Measurements from ENCODE around the gene ADAMTS16. TPM values are rescaled to one million over a fixed set of nuclear protein-coding genes. Genes with fewer than 3 reads are reported as not detected.

Gene ADAMTS16
- total RNA-seq, 1 donor from 2014 or later = not detected

- intact Hi-C loops (cut with micrococcal nuclease) = no loop called here
Observed at GRCh38 chr5:5315068-5315980, 175.2 kb downstream of the ADAMTS16 start.

- intact Hi-C loops (cut with micrococcal nuclease) = no loop called here
Observed at GRCh38 chr5:5316334-5316733, 176.2 kb downstream of the ADAMTS16 start.

- intact Hi-C loops (cut with micrococcal nuclease) = no loop called here
Observed at GRCh38 chr5:5317976-5318375, 177.8 kb downstream of the ADAMTS16 start.

GRCh38 chr5:5318426-5319190, 178.5 kb downstream of the ADAMTS16 start:
- intact Hi-C loops (cut with micrococcal nuclease) = no loop called here

DNA sequence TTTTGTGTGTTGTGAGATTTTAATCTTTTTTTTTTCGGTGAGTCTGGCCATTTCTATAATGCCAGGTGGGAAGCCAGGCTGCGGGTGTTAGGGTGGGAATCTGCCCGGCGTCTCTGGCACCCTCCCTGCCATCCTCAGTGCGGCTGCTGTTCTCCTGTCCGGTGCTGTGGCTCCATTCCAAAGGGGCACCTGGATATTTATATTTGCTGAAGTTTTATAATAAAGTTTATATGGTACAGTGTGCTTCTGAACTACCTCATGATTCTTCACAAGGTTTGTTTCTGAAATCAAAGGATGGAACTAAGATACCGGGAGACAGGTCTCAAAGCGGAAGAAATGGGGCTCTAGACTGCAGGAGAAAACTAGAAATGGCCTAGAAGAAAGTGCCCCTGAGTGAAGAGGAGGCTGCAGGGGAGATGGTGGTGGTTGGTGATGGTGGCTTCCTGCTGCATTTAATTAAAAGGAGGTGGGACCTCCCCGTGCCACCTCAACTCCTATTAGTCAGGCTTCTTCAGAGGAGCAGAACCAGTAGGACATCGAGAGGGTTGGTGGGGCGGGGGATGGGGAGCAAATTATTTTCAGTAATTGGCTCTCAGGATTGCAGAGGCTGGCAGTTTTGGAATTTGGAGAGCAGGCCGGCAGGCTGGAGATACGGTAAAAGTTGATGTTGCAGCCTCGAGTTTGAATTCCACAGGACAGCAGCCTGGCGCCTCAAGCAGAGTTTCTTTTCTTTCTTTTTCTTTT, 180.1 kb downstream of the ADAMTS16 start:
- intact Hi-C loops (cut with micrococcal nuclease) = no loop called here

DNA sequence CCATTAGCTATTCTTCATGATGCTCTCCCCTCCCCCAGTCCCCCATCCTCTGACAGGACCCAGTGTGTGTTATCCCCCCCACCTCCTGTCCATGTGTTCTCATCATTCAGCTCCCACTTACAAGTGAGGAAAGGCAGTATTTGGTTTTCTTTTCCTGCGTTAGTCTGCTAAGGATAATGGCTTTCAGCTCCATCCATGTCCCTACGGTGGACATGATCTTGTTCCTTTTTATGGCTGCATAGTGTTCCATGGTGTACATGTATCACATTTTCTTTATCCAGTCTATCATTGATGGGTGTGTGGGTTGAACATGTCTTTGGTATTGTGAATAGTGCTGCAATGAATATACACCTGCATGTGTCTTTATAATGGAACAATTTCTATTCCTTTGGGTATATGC, 181.0 kb downstream of the ADAMTS16 start:
- intact Hi-C loops (cut with micrococcal nuclease) = no loop called here

DNA sequence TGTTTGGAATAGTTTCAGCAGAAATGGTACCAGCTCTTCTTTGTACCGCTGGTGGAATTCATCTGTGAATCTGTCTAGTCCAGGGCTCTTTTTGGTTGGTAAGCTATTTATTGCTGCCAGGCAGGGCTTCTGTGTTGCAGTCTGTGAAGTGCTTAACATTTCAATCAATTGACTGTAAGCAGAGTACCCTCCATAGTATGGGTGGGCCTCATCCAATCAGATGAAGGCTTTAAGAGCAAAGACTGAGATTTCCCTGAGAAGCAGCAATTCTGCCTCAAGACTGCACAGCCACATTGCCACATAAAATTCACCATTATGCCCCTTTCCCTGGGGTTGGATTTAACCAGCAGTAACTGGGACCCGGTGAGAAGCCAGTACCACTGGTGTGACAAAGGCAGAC, 183.4 kb downstream of the ADAMTS16 start:
- intact Hi-C loops (cut with micrococcal nuclease) = no loop called here

GRCh38 chr5:5326115-5326758, 186.1 kb downstream of the ADAMTS16 start:
- intact Hi-C loops (cut with micrococcal nuclease) = no loop called here

DNA sequence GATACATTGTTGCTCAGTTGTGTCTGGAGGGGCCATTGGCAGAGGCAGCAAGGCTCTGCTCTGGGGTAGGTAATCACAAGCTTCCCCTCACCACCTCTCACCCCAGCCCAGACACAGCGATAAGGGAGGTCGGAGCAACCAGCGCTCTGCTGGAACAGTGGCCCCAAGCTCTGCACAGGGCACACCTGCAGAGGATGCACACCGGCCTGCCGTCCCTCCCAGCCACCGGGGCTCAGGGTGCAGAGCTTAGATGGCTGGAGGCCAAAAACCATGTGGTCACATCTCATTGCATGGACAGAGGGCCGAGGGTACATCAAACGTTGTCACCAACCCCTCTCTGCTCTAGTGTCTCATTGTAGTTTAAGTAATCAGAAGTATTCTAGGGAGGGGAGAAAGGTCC, 187.0 kb downstream of the ADAMTS16 start:
- intact Hi-C loops (cut with micrococcal nuclease) = no loop called here

DNA sequence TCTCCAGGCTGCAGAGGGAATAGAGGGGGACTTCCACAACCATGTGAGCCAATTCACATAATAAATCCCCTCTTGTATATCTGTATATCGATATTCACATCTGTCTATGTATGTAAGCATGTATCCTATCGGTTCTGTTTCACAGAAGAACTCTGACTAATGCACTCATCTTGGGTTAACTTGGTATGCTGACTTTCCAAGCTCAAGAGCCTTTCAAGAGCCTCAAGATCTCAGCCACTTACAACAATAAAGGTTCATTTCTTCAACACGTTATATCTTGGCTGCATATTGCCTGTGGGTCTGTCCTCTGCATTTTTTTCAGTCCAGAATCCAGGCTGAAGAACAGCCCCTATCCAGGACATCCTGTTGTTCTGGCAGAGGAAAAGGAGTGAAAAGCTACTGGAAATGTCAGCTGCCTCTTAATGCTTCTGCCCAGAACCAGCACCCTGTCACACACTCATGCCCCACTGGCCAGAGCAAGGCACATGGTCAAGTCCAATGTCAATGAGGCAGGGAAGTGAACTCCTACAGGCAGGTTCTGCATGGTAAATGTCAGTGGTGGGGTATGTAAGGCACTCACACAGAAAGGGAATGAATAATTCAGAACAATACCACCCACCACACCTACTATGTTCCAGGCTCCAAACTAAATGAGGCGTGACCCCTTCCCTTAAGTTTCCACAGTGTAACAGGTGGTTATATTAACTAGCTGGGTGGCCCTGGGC, 190.8 kb downstream of the ADAMTS16 start:
- intact Hi-C loops (cut with micrococcal nuclease) = no loop called here

DNA sequence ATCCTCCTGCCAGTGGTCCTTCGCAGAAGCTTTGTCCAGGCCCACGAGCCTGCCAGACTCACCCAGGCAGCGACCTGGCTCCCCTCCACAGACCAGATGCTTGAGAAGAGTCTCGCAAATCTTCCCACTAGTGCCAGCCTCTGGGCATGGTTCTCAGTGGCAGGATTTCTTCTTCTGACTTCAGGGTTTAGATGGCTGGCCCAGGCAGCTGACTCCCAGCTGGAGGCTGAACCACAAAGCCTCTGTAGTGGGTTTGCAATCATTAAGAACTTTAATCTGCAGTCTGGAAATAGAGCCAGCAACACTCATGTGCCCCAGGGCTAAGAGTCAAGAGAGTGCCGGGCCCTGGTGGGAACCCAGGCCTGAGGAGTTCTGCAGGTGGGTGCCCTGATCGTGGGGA, 191.7 kb downstream of the ADAMTS16 start:
- intact Hi-C loops (cut with micrococcal nuclease) = no loop called here

DNA sequence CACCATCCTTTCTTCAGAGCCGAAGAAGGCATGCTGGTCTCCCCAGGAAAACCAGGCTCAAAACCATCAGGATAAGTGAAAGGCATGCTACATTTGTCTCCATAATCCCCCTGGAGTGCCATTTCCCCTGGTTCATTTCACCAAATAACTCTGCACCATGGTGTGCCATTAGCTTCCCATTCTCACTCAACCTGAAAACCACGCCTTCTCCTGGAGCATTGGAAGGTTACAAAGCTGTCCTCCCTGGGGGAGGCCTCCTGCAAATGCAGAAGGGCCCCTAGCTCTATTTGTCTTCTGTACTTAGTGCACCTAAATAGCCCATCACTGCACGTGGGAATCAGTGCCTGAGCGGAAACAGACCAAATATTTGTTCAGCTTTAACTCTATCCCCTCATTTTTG, 192.2 kb downstream of the ADAMTS16 start:
- intact Hi-C loops (cut with micrococcal nuclease) = no loop called here

GRCh38 chr5:5335107-5335506, 195.0 kb downstream of the ADAMTS16 start:
- intact Hi-C loops (cut with micrococcal nuclease) = no loop called here

GRCh38 chr5:5335700-5336264, 195.7 kb downstream of the ADAMTS16 start:
- intact Hi-C loops (cut with micrococcal nuclease) = no loop called here

GRCh38 chr5:5339257-5339656, 199.1 kb downstream of the ADAMTS16 start:
- intact Hi-C loops (cut with micrococcal nuclease) = no loop called here

- intact Hi-C loops (cut with micrococcal nuclease) = no loop called here
Observed at GRCh38 chr5:5340206-5340729, 200.1 kb downstream of the ADAMTS16 start.

- intact Hi-C loops (cut with micrococcal nuclease) = no loop called here
Observed at GRCh38 chr5:5341531-5342292, 201.6 kb downstream of the ADAMTS16 start.

DNA sequence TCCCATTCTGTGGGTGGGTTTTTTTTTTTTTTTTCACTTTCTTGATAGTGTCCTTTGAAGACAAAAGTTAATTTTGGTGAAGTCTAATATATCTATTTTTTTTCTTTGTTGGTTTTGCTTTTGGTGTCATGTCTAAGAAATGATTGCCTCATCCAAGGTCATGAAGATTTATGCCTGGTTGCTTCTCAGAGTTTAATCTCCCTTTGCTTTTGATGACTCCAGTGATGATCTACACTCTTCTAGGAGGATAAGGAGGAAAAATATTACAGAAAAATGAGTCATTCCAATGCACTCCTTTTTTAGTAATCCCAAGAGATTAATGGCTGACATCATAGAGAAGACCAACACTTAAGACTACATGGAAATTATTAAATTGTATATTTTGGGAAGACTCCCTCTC, 202.7 kb downstream of the ADAMTS16 start:
- intact Hi-C loops (cut with micrococcal nuclease) = no loop called here

- intact Hi-C loops (cut with micrococcal nuclease) = no loop called here
Observed at GRCh38 chr5:5343568-5343967, 203.4 kb downstream of the ADAMTS16 start.

Measured in T-helper 2 cell treated with Interferon-gamma antibody and Interleukin-4, amounts not matched to agents 100 ng/mL and 5 ng/mL, for 36 hours (primary cell).